HepG2 (cell line): ENCODE measurements around the gene DMAC1. TPM values are rescaled to one million over a fixed set of nuclear protein-coding genes. Genes with fewer than 3 reads are reported as not detected.

ENCODE experiments used
- ASH2L ChIP-seq: fragments of 300-600, 200-600 bp; sonication (generic); IDR thresholded peaks from 2 replicates; pipeline ENCODE4 v1.7.0; 2017; ENCODE audit warnings: low read depth, mild to moderate bottlenecking, moderate library complexity, mixed read lengths, low read length; ENCODE audit not compliant: insufficient read length
- ATF6 ChIP-seq: sonication (generic); formaldehyde crosslinking; conservative IDR thresholded peaks from 2 replicates; pipeline ENCODE4 v1.4.0; 2020; ENCODE audit warnings: missing genetic modification reagents
- DRAP1 ChIP-seq: IDR thresholded peaks from 2 replicates; pipeline ENCODE4 v1.6.1; 2016; ENCODE audit warnings: missing genetic modification reagents, missing compliant biosample characterization
- GPBP1L1 ChIP-seq: sonication (generic); formaldehyde crosslinking; IDR thresholded peaks from 2 replicates; pipeline ENCODE4 v1.5.0; 2020; ENCODE audit warnings: mild to moderate bottlenecking, missing genetic modification reagents
- KLF15 ChIP-seq: sonication (generic); formaldehyde crosslinking; IDR thresholded peaks from 2 replicates; pipeline ENCODE4 v1.8.1; 2023; ENCODE audit warnings: borderline replicate concordance, mild to moderate bottlenecking, inconsistent platforms, missing genetic modification reagents, mixed read lengths
- PHF21A ChIP-seq: sonication (generic); formaldehyde crosslinking; IDR thresholded peaks from 2 replicates; pipeline ENCODE4 v1.5.0; 2020; ENCODE audit warnings: mild to moderate bottlenecking, missing genetic modification reagents
- SALL1 ChIP-seq: sonication (generic); formaldehyde crosslinking; IDR thresholded peaks from 2 replicates; pipeline ENCODE4 v1.8.0; 2022; ENCODE audit warnings: mild to moderate bottlenecking, missing genetic modification reagents
- SMAD3 ChIP-seq: sonication (generic); formaldehyde crosslinking; IDR thresholded peaks from 2 replicates; pipeline ENCODE4 v1.4.0; 2020; ENCODE audit warnings: missing genetic modification reagents
- SMC3 ChIP-seq: IDR thresholded peaks from 2 replicates; pipeline ENCODE4 v1.6.1; 2011; ENCODE audit warnings: low read length, improper control_type of control experiment
- SPEN ChIP-seq: sonication (generic); formaldehyde crosslinking; IDR thresholded peaks from 2 replicates; pipeline ENCODE4 v1.5.1; 2020; ENCODE audit warnings: low read depth, mild to moderate bottlenecking, missing genetic modification reagents
- SSRP1 ChIP-seq: IDR thresholded peaks from 2 replicates; pipeline ENCODE4 v1.6.1; 2016; ENCODE audit warnings: control low read depth
- ZHX1 ChIP-seq: sonication (generic); formaldehyde crosslinking; IDR thresholded peaks from 2 replicates; pipeline ENCODE4 v1.8.1; 2022; ENCODE audit warnings: low read depth, mild to moderate bottlenecking, missing genetic modification reagents
- polyA plus RNA-seq, 8 experiments: library from polyadenylated mRNA; depleted of rRNA in 3 of 8; stranded (reverse) in 7 of 8; unstranded in 1 of 8; fragments of >200 nt; fragmentation: Illumina TruSeq in 4 of 8; extraction: Trizol in 4 of 8; gene quantifications; 2 replicates each; pipeline versions ENCODE4 v1.2.1 to v1.2.3, GENCODE V29; 2011 to 2016; ENCODE audit warnings: low read depth in 4 of 8, missing spikeins in 1 of 8, mixed read lengths in 1 of 8; ENCODE audit not compliant: insufficient read depth in 1 of 8
- total RNA-seq, 5 experiments: library from RNA; depleted of rRNA; stranded (reverse); fragments of >200 nt; fragmentation: Illumina TruSeq; extraction: Trizol; gene quantifications; 2 replicates each; pipeline ENCODE4 v1.2.3, GENCODE V29; 2016; ENCODE audit warnings: low read depth in 1 of 5
- TF ChIP-seq, protein P1 (sequence below): IDR thresholded peaks from 2 replicates; pipeline ENCODE4 v1.6.1; 2012; ENCODE audit warnings: low read length, improper control_type of control experiment
- TF ChIP-seq, protein P2 (sequence below): sonication (generic); formaldehyde crosslinking; IDR thresholded peaks from 2 replicates; pipeline ENCODE4 v1.4.0; 2020; ENCODE audit warnings: missing genetic modification reagents

The DMAC1 gene
- total and polyA plus RNA-seq, 2 of the 13 experiments (the other 11 are each of a cell fraction or from before 2014, with no cell fraction given), result 44.3 to 72.9 TPM

GRCh38 chr9:7799234-7799943, at the start of gene DMAC1 (continued):
- TF ChIP-seq SMAD3 (CRISPR knock-in tag) (peak; percentile 58; the same call in 1 of the 2 replicates), ATF6 (no peak), DRAP1 (CRISPR knock-in tag) (0 out of 2 replicates have a peak, but pooled peaks have one; percentile 27), ZHX1 (no peak), SALL1 (CRISPR knock-in tag) (peak; percentile 80), SMC3 (no peak), SSRP1 (CRISPR knock-in tag) (peak; percentile 42; the same call in 1 of the 2 replicates), PHF21A (CRISPR knock-in tag) (0 out of 2 replicates have a peak, but pooled peaks have one; percentile 24), ASH2L (peak; percentile 59), SPEN (CRISPR knock-in tag) (peak; percentile 68; the same call in 1 of the 2 replicates), GPBP1L1 (CRISPR knock-in tag) (no peak), KLF15 (CRISPR knock-in tag) (no peak)
- TF ChIP-seq, protein P1, sequence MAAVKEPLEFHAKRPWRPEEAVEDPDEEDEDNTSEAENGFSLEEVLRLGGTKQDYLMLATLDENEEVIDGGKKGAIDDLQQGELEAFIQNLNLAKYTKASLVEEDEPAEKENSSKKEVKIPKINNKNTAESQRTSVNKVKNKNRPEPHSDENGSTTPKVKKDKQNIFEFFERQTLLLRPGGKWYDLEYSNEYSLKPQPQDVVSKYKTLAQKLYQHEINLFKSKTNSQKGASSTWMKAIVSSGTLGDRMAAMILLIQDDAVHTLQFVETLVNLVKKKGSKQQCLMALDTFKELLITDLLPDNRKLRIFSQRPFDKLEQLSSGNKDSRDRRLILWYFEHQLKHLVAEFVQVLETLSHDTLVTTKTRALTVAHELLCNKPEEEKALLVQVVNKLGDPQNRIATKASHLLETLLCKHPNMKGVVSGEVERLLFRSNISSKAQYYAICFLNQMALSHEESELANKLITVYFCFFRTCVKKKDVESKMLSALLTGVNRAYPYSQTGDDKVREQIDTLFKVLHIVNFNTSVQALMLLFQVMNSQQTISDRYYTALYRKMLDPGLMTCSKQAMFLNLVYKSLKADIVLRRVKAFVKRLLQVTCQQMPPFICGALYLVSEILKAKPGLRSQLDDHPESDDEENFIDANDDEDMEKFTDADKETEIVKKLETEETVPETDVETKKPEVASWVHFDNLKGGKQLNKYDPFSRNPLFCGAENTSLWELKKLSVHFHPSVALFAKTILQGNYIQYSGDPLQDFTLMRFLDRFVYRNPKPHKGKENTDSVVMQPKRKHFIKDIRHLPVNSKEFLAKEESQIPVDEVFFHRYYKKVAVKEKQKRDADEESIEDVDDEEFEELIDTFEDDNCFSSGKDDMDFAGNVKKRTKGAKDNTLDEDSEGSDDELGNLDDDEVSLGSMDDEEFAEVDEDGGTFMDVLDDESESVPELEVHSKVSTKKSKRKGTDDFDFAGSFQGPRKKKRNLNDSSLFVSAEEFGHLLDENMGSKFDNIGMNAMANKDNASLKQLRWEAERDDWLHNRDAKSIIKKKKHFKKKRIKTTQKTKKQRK, result no peak
- TF ChIP-seq, protein P2, sequence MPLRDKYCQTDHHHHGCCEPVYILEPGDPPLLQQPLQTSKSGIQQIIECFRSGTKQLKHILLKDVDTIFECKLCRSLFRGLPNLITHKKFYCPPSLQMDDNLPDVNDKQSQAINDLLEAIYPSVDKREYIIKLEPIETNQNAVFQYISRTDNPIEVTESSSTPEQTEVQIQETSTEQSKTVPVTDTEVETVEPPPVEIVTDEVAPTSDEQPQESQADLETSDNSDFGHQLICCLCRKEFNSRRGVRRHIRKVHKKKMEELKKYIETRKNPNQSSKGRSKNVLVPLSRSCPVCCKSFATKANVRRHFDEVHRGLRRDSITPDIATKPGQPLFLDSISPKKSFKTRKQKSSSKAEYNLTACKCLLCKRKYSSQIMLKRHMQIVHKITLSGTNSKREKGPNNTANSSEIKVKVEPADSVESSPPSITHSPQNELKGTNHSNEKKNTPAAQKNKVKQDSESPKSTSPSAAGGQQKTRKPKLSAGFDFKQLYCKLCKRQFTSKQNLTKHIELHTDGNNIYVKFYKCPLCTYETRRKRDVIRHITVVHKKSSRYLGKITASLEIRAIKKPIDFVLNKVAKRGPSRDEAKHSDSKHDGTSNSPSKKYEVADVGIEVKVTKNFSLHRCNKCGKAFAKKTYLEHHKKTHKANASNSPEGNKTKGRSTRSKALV (CRISPR knock-in tag), result no peak
